Astrocyte (in vitro differentiated cells and primary cell): ENCODE results near the gene LAMC1.

Experiments used
- CTCF ChIP-seq: IDR thresholded peaks from 2 replicates; pipeline ENCODE4 v1.5.1; 2011; ENCODE audit warnings: low read depth, mild to moderate bottlenecking, inconsistent platforms, low read length, moderate library complexity; ENCODE audit not compliant: insufficient read depth
- EZH2 ChIP-seq: IDR thresholded peaks from 2 replicates; pipeline ENCODE4 v1.6.1; 2012; ENCODE audit warnings: mild to moderate bottlenecking, low read length, inconsistent platforms; ENCODE audit not compliant: insufficient read depth

- TF ChIP-seq CTCF (no peak), EZH2 (no peak)
These were observed 114.6 kb downstream of the LAMC1 start for GRCh38 chr1:183137782-183138181.
